ENCODE measurements around the gene FGF6.

FGF6 gene

GRCh38 chr12:4441355-4442335, 4.0 kb downstream of the FGF6 start:
- no peaks in the 10 kb centered on the region for H3K36me3 ChIP-seq (replicated peaks; ENCODE audit: low read depth, low read length)
- peak overlapping the region; percentile 44 for H3K4me3 ChIP-seq (ENCODE audit: low read length)
- no peak overlapping the region for H2AFZ ChIP-seq (ENCODE audit: low read depth, low read length)
- H3K27me3 ChIP-seq (ENCODE audit: low read depth, low read length), result peaks cover 53% of the 10 kb centered on the region
- no peaks in the 10 kb centered on the region for H3K79me2 ChIP-seq (ENCODE audit: low read length)
- peak; percentile 29; the same call in 1 of the 2 replicates for TF ChIP-seq CTCF (IDR thresholded peaks at IDR 0.05; ENCODE audit: low read depth, low read length)
- no peak for TF ChIP-seq EZH2phosphoT487 (IDR thresholded peaks at IDR 0.05; ENCODE audit: low read depth)
- no peaks in the 10 kb centered on the region for H3K9me3 ChIP-seq (ENCODE audit: insufficient read depth, low read length)
- peak overlapping the region; percentile 67 for H3K4me2 ChIP-seq (ENCODE audit: low read length)
- H3K27ac ChIP-seq (ENCODE audit: low read length), result no peak overlapping the region
- H3K4me1 ChIP-seq (ENCODE audit: low read length), result peaks cover 30% of the 10 kb centered on the region
- H3K9ac ChIP-seq (ENCODE audit: low read length), result no peak overlapping the region; the same call in 1 of the 2 replicates
- H4K20me1 ChIP-seq (ENCODE audit: insufficient read depth, low read length), result no peaks in the 10 kb centered on the region

- Histone ChIP-seq H3K36me3 (replicated peaks; ENCODE audit: low read depth, low read length) (no peaks in the 10 kb centered on the region), H3K4me2 (ENCODE audit: low read length) (peak overlapping the region; percentile 67), H3K27ac (ENCODE audit: low read length) (no peak overlapping the region), H3K79me2 (ENCODE audit: low read length) (no peaks in the 10 kb centered on the region), H2AFZ (ENCODE audit: low read depth, low read length) (no peak overlapping the region), H3K4me1 (ENCODE audit: low read length) (peaks cover 34% of the 10 kb centered on the region), H3K9ac (ENCODE audit: low read length) (no peak overlapping the region), H3K4me3 (ENCODE audit: low read length) (peak overlapping the region; percentile 44; the same call in 1 of the 2 replicates), H3K27me3 (ENCODE audit: low read depth, low read length) (peaks cover 46% of the 10 kb centered on the region), H3K9me3 (ENCODE audit: insufficient read depth, low read length) (no peaks in the 10 kb centered on the region), H4K20me1 (ENCODE audit: insufficient read depth, low read length) (no peaks in the 10 kb centered on the region)
- TF ChIP-seq EZH2phosphoT487 (IDR thresholded peaks at IDR 0.05; ENCODE audit: low read depth), result no peak
These were observed 5.3 kb downstream of the FGF6 start for GRCh38 chr12:4440187-4440941.

GRCh38 chr12:4439736-4440135, 5.9 kb downstream of the FGF6 start:
- H3K9ac ChIP-seq (ENCODE audit: low read length), result no peak overlapping the region
- H3K4me1 ChIP-seq (ENCODE audit: low read length), result peaks cover 40% of the 10 kb centered on the region
- TF ChIP-seq CTCF (IDR thresholded peaks at IDR 0.05; ENCODE audit: low read depth, low read length) (no peak), EZH2phosphoT487 (IDR thresholded peaks at IDR 0.05; ENCODE audit: low read depth) (no peak)

GRCh38 chr12:4438834-4439596, 6.6 kb downstream of the FGF6 start:
- H3K79me2 ChIP-seq (ENCODE audit: low read length), result no peaks in the 10 kb centered on the region
- no peak overlapping the region for H2AFZ ChIP-seq (ENCODE audit: low read depth, low read length)
- TF ChIP-seq EZH2phosphoT487 (IDR thresholded peaks at IDR 0.05; ENCODE audit: low read depth), result no peak
- TF ChIP-seq CTCF (IDR thresholded peaks at IDR 0.05; ENCODE audit: low read depth, low read length), result no peak
- peaks cover 46% of the 10 kb centered on the region for H3K4me1 ChIP-seq (ENCODE audit: low read length)
- no peak overlapping the region for H3K9ac ChIP-seq (ENCODE audit: low read length)
- H3K9me3 ChIP-seq (ENCODE audit: insufficient read depth, low read length), result no peaks in the 10 kb centered on the region
- no peak overlapping the region for H3K27ac ChIP-seq (ENCODE audit: low read length)
- H3K4me3 ChIP-seq (ENCODE audit: low read length), result peak overlapping the region; percentile 36
- H4K20me1 ChIP-seq (ENCODE audit: insufficient read depth, low read length), result no peaks in the 10 kb centered on the region
- H3K27me3 ChIP-seq (ENCODE audit: low read depth, low read length), result peaks cover 43% of the 10 kb centered on the region
- no peaks in the 10 kb centered on the region for H3K36me3 ChIP-seq (replicated peaks; ENCODE audit: low read depth, low read length)
- peak overlapping the region; percentile 60 for H3K4me2 ChIP-seq (ENCODE audit: low read length)

More at GRCh38 chr12:4439736-4440135, 5.9 kb downstream of the FGF6 start:
- Histone ChIP-seq H3K36me3 (replicated peaks; ENCODE audit: low read depth, low read length) (no peaks in the 10 kb centered on the region), H3K27me3 (ENCODE audit: low read depth, low read length) (peaks cover 46% of the 10 kb centered on the region), H4K20me1 (ENCODE audit: insufficient read depth, low read length) (no peaks in the 10 kb centered on the region), H3K27ac (ENCODE audit: low read length) (no peak overlapping the region), H3K9me3 (ENCODE audit: insufficient read depth, low read length) (no peaks in the 10 kb centered on the region), H3K4me2 (ENCODE audit: low read length) (peak overlapping the region; percentile 60), H2AFZ (ENCODE audit: low read depth, low read length) (no peak overlapping the region), H3K4me3 (ENCODE audit: low read length) (no peak overlapping the region), H3K79me2 (ENCODE audit: low read length) (no peaks in the 10 kb centered on the region)
